ENCODE results near the gene ZNF334. TPM values are rescaled to one million over a fixed set of nuclear protein-coding genes. Genes with fewer than 3 reads are reported as not detected.

Gene ZNF334
- total RNA-seq (2014; rRNA removed; shearing (Covaris generic)) (not detected in 2 replicates), total RNA-seq (2022) (not detected in 2 replicates), Bru-seq, nascent RNA (not detected), BruChase-seq, experiment 1, labeled RNA remaining after a 6-hour chase (not detected), BruChase-seq, experiment 2, labeled RNA remaining after a 2-hour chase (not detected)
- long read RNA-seq = 0 reads

- no TSS peak for BruUV-seq (replicated peaks)
- no peak within 1 kb of the TSS for H3K4me2 ChIP-seq (ENCODE audit: low read length)
Measured at GRCh38 chr20:46512943-46513844, at the start of gene ZNF334. TSS of gene ZNF334 (minus strand) at chr20:46513559. CDS start at chr20:46512102, 1,457 bp downstream.

GRCh38 chr20:46562373-46563169, 49.2 kb upstream of the ZNF334 start:
- Histone ChIP-seq H4K20me1 (ENCODE audit: insufficient read depth, low read length) (no peaks in the 10 kb centered on the region), H3K9me2 (ENCODE audit: insufficient read depth, low read length) (no peaks in the 10 kb centered on the region), H2AFZ (ENCODE audit: low read length) (peak overlapping the region; percentile 34), H3K27ac (ENCODE audit: low read depth, low read length, poor library complexity, severe bottlenecking) (no peak overlapping the region), H3K79me2 (ENCODE audit: insufficient read depth, low read depth, low read length) (no peaks in the 10 kb centered on the region), H3K9me3 (ENCODE audit: low read length) (no peaks in the 10 kb centered on the region), H3K4me1 (ENCODE audit: insufficient read depth, low read length, poor library complexity, severe bottlenecking) (no peaks in the 10 kb centered on the region), H3K36me3 (ENCODE audit: insufficient read depth, low read length) (no peaks in the 10 kb centered on the region), H3K4me3 (ENCODE audit: low read depth, low read length, poor library complexity, severe bottlenecking) (no peak overlapping the region), H3K4me2 (ENCODE audit: low read length) (peak overlapping the region; percentile 27)
- ChIA-PET CTCF (ENCODE audit: unreplicated experiment) (no interaction called here), POLR2A (no interaction called here)
- intact Hi-C loops (cut with micrococcal nuclease; ENCODE audit: unreplicated experiment) = no loop called here
- no TSS peak for BruUV-seq (replicated peaks)
- peak; percentile 57 for DNase-seq (ENCODE audit: low spot score)
- TF ChIP-seq EZH2phosphoT487 (IDR thresholded peaks at IDR 0.05; ENCODE audit: borderline replicate concordance, low read depth, low read length) (no peak), CTCF (conservative IDR thresholded peaks at IDR 0.05; ENCODE audit: low read length) (peak; percentile 89)

More at GRCh38 chr20:46512943-46513844, at the start of gene ZNF334:
- ChIA-PET CTCF (ENCODE audit: unreplicated experiment) (no interaction called here), POLR2A (interaction anchor here (0.5 kb wide), 1 partner anchor 163 kb away, joined by 3 read pairs; no protein-coding TSS in a partner anchor)
- no peaks in the 10 kb centered on the region for H3K9me3 ChIP-seq (ENCODE audit: low read length)
- H3K4me3 ChIP-seq (ENCODE audit: low read depth, low read length, poor library complexity, severe bottlenecking) = no peak within 1 kb of the TSS
- H2AFZ ChIP-seq (ENCODE audit: low read length) = no peak within 1 kb of the TSS
- no peaks in the 10 kb centered on the region for H3K79me2 ChIP-seq (ENCODE audit: insufficient read depth, low read depth, low read length)
- H4K20me1 ChIP-seq (ENCODE audit: insufficient read depth, low read length) = no peaks in the 10 kb centered on the region
- no peaks in the 10 kb centered on the region for H3K9me2 ChIP-seq (ENCODE audit: insufficient read depth, low read length)
- intact Hi-C loops (cut with micrococcal nuclease; ENCODE audit: unreplicated experiment) = no loop called here
- no peaks in the 10 kb centered on the region for H3K36me3 ChIP-seq (ENCODE audit: insufficient read depth, low read length)
- H3K27ac ChIP-seq (ENCODE audit: low read depth, low read length, poor library complexity, severe bottlenecking) = no peak within 1 kb of the TSS
- H3K4me1 ChIP-seq (ENCODE audit: insufficient read depth, low read length, poor library complexity, severe bottlenecking) = no peaks in the 10 kb centered on the region
- no peak for DNase-seq (ENCODE audit: low spot score)
- TF ChIP-seq EZH2phosphoT487 (IDR thresholded peaks at IDR 0.05; ENCODE audit: borderline replicate concordance, low read depth, low read length) (no peak), CTCF (conservative IDR thresholded peaks at IDR 0.05; ENCODE audit: low read length) (no peak)

All from OCI-LY7 (cell line).